Measurements from ENCODE around the gene MACROD2.

DNA sequence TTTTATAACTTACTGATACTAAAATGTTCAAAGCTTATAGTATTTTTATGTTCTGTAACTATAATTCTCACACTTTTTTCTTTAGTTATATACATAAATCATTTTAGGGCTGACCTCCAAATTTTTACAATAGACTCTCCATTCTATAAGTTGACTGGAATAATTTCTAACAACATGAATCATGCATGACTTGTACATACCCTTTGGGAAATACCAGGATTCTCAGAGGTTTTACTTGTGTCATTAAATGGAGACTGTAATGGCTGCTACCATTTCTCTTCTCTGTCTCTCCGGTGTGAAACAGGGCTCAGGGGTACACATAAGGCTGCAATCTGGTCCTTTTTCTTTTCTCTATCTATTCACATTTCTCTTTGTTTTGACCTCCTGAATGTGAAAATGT, 564.3 kb downstream of the MACROD2 start:
- TF ChIP-seq, protein P1, sequence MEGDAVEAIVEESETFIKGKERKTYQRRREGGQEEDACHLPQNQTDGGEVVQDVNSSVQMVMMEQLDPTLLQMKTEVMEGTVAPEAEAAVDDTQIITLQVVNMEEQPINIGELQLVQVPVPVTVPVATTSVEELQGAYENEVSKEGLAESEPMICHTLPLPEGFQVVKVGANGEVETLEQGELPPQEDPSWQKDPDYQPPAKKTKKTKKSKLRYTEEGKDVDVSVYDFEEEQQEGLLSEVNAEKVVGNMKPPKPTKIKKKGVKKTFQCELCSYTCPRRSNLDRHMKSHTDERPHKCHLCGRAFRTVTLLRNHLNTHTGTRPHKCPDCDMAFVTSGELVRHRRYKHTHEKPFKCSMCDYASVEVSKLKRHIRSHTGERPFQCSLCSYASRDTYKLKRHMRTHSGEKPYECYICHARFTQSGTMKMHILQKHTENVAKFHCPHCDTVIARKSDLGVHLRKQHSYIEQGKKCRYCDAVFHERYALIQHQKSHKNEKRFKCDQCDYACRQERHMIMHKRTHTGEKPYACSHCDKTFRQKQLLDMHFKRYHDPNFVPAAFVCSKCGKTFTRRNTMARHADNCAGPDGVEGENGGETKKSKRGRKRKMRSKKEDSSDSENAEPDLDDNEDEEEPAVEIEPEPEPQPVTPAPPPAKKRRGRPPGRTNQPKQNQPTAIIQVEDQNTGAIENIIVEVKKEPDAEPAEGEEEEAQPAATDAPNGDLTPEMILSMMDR (IDR thresholded peaks at IDR 0.05): no peak
- no peak for TF ChIP-seq POLR2A (IDR thresholded peaks at IDR 0.05)
